Ovary (tissue), 9 donors: ENCODE data around the gene KIT. TPM values are rescaled to one million over a fixed set of nuclear protein-coding genes. Genes with fewer than 3 reads are reported as not detected.

ENCODE experiments used
- DNase-seq, 5 donors: peaks; one replicate each; pipeline ENCODE4 v3.0.0-alpha.2; 2019 to 2020
- H3K27ac ChIP-seq, 2 donors: fragments of 200-600 bp; one replicate each; pipeline versions ENCODE4 v1.5.1 to v1.8.0; 2019 to 2022
- H3K27me3 ChIP-seq: fragments of 200-600 bp; one replicate; pipeline ENCODE4 v1.8.0; 2022
- H3K36me3 ChIP-seq: fragments of 200-600 bp; sonication (generic); one replicate; pipeline ENCODE4 v1.5.1; 2019
- H3K4me1 ChIP-seq: one replicate; pipeline ENCODE4 v1.8.1; 2013; ENCODE audit warnings: mild to moderate bottlenecking, moderate library complexity; ENCODE audit not compliant: insufficient read depth
- H3K4me3 ChIP-seq: fragments of 200-600 bp; sonication (generic); one replicate; pipeline ENCODE4 v1.5.1; 2017
- H3K9me3 ChIP-seq, 2 donors: fragments of 200-600 bp in 1 of 2; sonication (generic) in 1 of 2; one replicate each; pipeline versions ENCODE4 v1.5.1 to v1.8.1; 2013 to 2019; ENCODE audit warnings: mild to moderate bottlenecking in 1 of 2, moderate library complexity in 1 of 2
- CTCF ChIP-seq, 3 donors: fragments of 450-650 bp in 2 of 3; fragments of 200-600 bp in 1 of 3; IDR thresholded peaks; one replicate each; pipeline versions ENCODE4 v1.5.1 to v1.8.0; 2016 to 2022; ENCODE audit warnings: antibody characterized with exemption in 3 of 3, mild to moderate bottlenecking in 1 of 3
- EP300 ChIP-seq: sonication (generic); formaldehyde crosslinking; IDR thresholded peaks from one replicate; pipeline ENCODE4 v1.6.1; 2017; ENCODE audit warnings: antibody characterized with exemption
- POLR2A ChIP-seq: fragments of 450-650 bp; IDR thresholded peaks from one replicate; pipeline ENCODE4 v1.6.1; 2017; ENCODE audit warnings: antibody characterized with exemption, mild to moderate bottlenecking, moderate library complexity
- WGBS, 3 donors: extraction: QIAGEN DNeasy Blood & Tissue Kit in 1 of 3; methylation state at CpG; one replicate each; pipeline versions ENCODE4 v1.1.5 to v1.1.7; 2013 to 2017; 5-methylcytosine and 5-hydroxymethylcytosine counted together
- intact Hi-C, 4 donors: fragments of 100-400 bp; cut with DNase I; formaldehyde crosslinking; loops; one replicate each; pipeline versions ENCODE4 v1.11.0 to v1.15.1; 2022 to 2023
- polyA plus RNA-seq, 2 donors: library from polyadenylated mRNA; stranded (reverse); fragments of 200-250 nt in 1 of 2; fragments of 350-450 nt in 1 of 2; fragmentation: Illumina TruSeq in 1 of 2; extraction: RNeasy Lipid Tissue Mini Kit (QIAGEN cat#74804) in 1 of 2; gene quantifications; one replicate each; pipeline ENCODE4 v1.2.3, GENCODE V29; 2013 to 2014
- total RNA-seq, 7 donors: library from RNA; depleted of rRNA in 2 of 7; stranded (reverse); fragments of >200 nt in 2 of 7; fragmentation: NEBNext Ultra II Directional in 3 of 7; extraction: Animal tissue kit (Norgen Biotek cat#: 25700) in 3 of 7; gene quantifications; one replicate each; pipeline versions ENCODE4 v1.1.0 to v1.2.4, GENCODE V29; 2016 to 2023
- donor health status: DM: no; HTN: no; CAD: no; lungs with moderate emphysema.
- donor health status: DM: no; HTN: no; CAD: no.
- donor health status: Bipolar disorder and iron deficiency.
- donor health status: DM: yes; HTN: yes; CAD: no.
- donor health status: DM: no; HTN: no; CAD: no.
- donor health status: DM: yes; HTN: yes; CAD: no.

The KIT gene
- total and polyA plus RNA-seq, 9 donors: 7.0 to 61.8 (median 21.7) TPM

GRCh38 chr4:54742636-54743399, 85.1 kb downstream of the KIT start:
- Histone ChIP-seq H3K4me3 (no peak overlapping the region), H3K27ac (no peak overlapping the region), H3K9me3 (no peaks in the 10 kb centered on the region), H3K4me1 (no peaks in the 10 kb centered on the region), H3K27me3 (no peaks in the 10 kb centered on the region), H3K36me3 (no peaks in the 10 kb centered on the region)
- TF ChIP-seq EP300 (no peak), CTCF (IDR thresholded peaks at IDR 0.05) (no peak), POLR2A (no peak)
- no peak for DNase-seq
- 92 to 94% (median 93%) methylated on average over 9 of the region's 9 CpGs for WGBS, 3 donors
- intact Hi-C loops: no loop called here

GRCh38 chr4:54743562-54743961, 85.8 kb downstream of the KIT start:
- H3K4me3 ChIP-seq: no peak overlapping the region
- WGBS, 3 donors: 73 to 80% (median 79%) methylated on average over 3 of the region's 3 CpGs

GRCh38 chr4:54744487-54744886, 86.7 kb downstream of the KIT start:
- intact Hi-C loops: no loop called here
- Histone ChIP-seq H3K27me3 (no peaks in the 10 kb centered on the region), H3K4me3 (no peak overlapping the region), H3K27ac (no peak overlapping the region), H3K4me1 (no peaks in the 10 kb centered on the region), H3K9me3 (no peaks in the 10 kb centered on the region), H3K36me3 (no peaks in the 10 kb centered on the region)
- TF ChIP-seq POLR2A (no peak), CTCF (IDR thresholded peaks at IDR 0.05) (no peak), EP300 (no peak)
- no peak for DNase-seq

More at GRCh38 chr4:54743562-54743961, 85.8 kb downstream of the KIT start:
- TF ChIP-seq POLR2A (no peak), EP300 (no peak), CTCF (IDR thresholded peaks at IDR 0.05) (no peak)
- Histone ChIP-seq H3K27me3 (no peaks in the 10 kb centered on the region), H3K36me3 (no peaks in the 10 kb centered on the region), H3K4me1 (no peaks in the 10 kb centered on the region), H3K27ac (no peak overlapping the region), H3K9me3 (no peaks in the 10 kb centered on the region)
- intact Hi-C loops: no loop called here
- no peak for DNase-seq

GRCh38 chr4:54745031-54745770, 87.4 kb downstream of the KIT start:
- intact Hi-C loops: no loop called here
- no peak overlapping the region for H3K27ac ChIP-seq
- no peaks in the 10 kb centered on the region for H3K27me3 ChIP-seq
- no peaks in the 10 kb centered on the region for H3K4me1 ChIP-seq
- 95 to 99% (median 96%) methylated on average over 2 of the region's 2 CpGs for WGBS, 3 donors
- no peaks in the 10 kb centered on the region for H3K9me3 ChIP-seq
- no peak overlapping the region for H3K4me3 ChIP-seq
- TF ChIP-seq EP300: no peak
- TF ChIP-seq POLR2A: no peak
- no peak for TF ChIP-seq CTCF (IDR thresholded peaks at IDR 0.05)
- DNase-seq: no peak
- no peaks in the 10 kb centered on the region for H3K36me3 ChIP-seq
